NCI-H446 treated with DMSO at 0.1 percent for 48 hours (cell line): ENCODE data around the gene CBX7.
"Not testable (repeated sequence)": the region's sequence is repeated elsewhere in the genome, so short reads cannot be mapped to it uniquely, and the experiment has no call there.

Source experiments
- DNase-seq: peaks from one replicate; lab custom pipeline; 2025; lab: John Stamatoyannopoulos, UW

CBX7 gene

GRCh38 chr22:39174498-39175352, 22.2 kb upstream of the CBX7 start:
- DNase-seq = no peak

- no peak for DNase-seq
Measured at GRCh38 chr22:39173787-39174497, 21.5 kb upstream of the CBX7 start.

- no peak for DNase-seq
Measured at GRCh38 chr22:39173050-39173706, 20.7 kb upstream of the CBX7 start.

- DNase-seq = not testable (repeated sequence)
Measured at GRCh38 chr22:39172265-39173049, 20.0 kb upstream of the CBX7 start.

GRCh38 chr22:39171623-39172264, 19.3 kb upstream of the CBX7 start:
- DNase-seq = no peak

- no peak for DNase-seq
Measured at GRCh38 chr22:39170825-39171622, 18.5 kb upstream of the CBX7 start.

- DNase-seq = no peak
Measured at GRCh38 chr22:39169797-39170466, 17.5 kb upstream of the CBX7 start.

GRCh38 chr22:39166547-39166946, 14.1 kb upstream of the CBX7 start:
- no peak for DNase-seq

GRCh38 chr22:39156093-39156492, 3.6 kb upstream of the CBX7 start:
- not testable (repeated sequence) for DNase-seq

GRCh38 chr22:39155421-39155820, 2.9 kb upstream of the CBX7 start:
- no peak for DNase-seq

- no peak for DNase-seq
Measured at GRCh38 chr22:39153220-39153717, 789 bp upstream of the CBX7 start.

- DNase-seq = no peak
Measured at GRCh38 chr22:39152024-39152510, 413 bp downstream of the CBX7 start.

GRCh38 chr22:39151329-39151975, 1.0 kb downstream of the CBX7 start:
- no peak for DNase-seq

GRCh38 chr22:39150848-39151215, 1.6 kb downstream of the CBX7 start:
- no peak for DNase-seq

- DNase-seq = no peak
Measured at GRCh38 chr22:39149915-39150847, 2.3 kb downstream of the CBX7 start.

GRCh38 chr22:39148727-39149535, 3.5 kb downstream of the CBX7 start:
- DNase-seq = no peak

- DNase-seq = no peak
Measured at GRCh38 chr22:39148026-39148726, 4.3 kb downstream of the CBX7 start.
